RCC 7860 (cell line): ENCODE data around the gene C4B.
"Not testable (repeated sequence)": the region's sequence is repeated elsewhere in the genome, so short reads cannot be mapped to it uniquely, and the experiment has no call there.

Source experiments
- DNase-seq: peaks from one replicate; pipeline ENCODE4 v3.0.0-alpha.2; 2015; ENCODE audit warnings: low spot score
- FAIRE-seq: peaks from 2 replicates; lab custom pipeline; 2012; peaks lifted over from hg19 to GRCh38; lab: Jason Lieb, UNC

The C4B gene

DNA sequence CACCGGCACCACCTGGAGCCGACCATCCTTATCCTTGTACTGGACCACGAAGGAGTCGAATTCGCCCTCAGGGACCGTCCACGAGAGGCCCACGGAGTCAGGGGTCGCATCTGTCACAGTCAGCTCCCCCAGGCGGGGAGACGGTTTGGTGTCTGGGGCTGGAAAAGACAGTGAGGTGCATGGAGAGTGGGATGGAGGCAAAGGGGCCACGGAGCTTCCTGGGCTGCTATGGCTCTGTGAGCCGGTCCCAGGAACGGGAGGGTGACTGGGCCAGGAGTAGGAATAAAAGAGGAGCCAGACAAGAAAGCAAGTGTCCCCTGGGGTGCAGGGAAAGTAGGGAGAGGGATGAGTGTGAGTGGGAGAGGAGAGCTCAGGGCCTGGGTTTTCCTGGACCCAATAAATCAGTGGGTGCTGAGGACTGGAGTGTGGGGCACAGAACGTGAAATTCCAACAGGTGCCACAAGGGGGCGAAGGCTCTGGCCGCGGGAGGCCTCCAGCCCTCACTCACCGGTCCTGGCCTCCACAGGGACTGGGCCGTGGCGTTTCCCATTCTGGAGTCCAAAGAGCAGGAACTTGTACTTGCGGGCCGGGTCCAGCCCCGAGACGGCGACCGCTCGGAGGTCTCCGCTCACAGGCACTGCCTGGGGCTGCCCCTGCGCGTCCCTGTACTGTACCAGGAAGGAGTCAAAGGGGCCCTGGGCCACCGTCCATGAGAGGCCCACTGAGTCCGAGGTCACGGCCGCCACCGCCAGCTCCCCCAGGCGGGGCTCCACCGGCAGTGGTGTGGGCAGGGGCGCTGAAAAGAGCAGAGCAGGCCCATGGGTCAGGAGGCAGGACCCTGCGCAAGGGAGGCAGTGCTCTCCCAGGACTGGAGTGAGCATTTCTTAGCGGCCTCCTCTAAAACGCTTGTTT, 33.5 kb downstream of the C4B start:
- no peak for DNase-seq
- FAIRE-seq: no peak

DNA sequence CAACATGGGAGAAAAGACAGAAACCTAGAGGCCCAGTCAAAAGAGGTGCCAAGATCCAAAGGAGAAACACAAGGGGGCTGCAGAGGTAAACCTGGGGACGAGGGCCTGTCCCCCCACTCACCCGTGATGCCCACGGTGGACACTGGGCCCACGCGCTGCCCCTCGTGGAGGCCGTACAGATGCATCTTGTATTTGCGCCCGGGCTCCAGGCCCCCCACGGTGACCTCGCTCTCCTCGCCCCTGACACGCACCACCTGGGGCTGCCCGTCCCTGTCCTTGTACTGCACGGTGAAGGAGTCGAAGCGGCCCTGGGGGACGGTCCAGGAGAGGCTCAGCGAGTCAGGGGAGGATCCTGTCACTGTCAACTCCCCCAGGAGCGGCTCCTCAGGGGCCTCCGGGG, 34.6 kb downstream of the C4B start:
- not testable (repeated sequence) for DNase-seq, FAIRE-seq

DNA sequence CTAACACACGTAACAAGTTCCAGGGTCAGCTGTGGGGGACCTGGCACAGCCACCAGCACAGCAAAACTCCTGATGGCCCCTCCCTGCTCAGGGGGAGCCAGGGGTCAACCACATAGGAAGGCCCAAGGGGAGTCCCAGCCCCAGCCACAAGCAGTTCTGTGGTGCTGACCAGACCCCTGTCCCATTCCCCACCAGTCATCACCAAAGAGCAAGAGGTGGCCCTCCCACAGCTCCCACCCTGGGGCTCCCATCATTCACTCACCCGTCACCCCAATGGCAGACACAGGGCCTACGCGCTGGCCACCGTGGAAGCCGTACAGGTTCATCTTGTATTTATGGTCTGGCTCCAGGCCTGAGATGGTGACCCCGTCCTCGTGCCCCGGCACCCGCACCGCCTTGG, 35.1 kb downstream of the C4B start:
- not testable (repeated sequence) for DNase-seq, FAIRE-seq

DNA sequence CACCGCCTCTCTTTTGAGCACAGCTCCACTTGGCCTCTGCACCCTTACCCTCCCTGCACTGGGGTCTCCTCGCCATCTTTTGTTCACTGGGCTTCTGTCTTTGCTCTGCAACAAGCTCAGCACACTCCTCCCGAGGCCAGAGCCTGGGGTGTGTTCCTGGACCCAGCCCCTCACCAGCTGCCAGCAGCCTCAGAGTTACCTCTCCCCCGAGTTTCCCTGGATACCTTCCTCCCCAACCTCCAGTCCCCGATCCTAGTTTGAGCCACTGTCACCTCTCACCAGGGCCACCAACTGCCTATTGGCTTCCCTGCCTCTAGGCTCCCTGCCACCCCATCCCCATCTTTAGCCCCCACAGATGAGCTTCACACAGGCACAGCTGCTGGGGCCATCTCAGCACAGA, 36.0 kb downstream of the C4B start:
- no peak for DNase-seq
- no peak for FAIRE-seq

GRCh38 chr6:32052626-32053025, 38.0 kb downstream of the C4B start:
- not testable (repeated sequence) for FAIRE-seq

DNA sequence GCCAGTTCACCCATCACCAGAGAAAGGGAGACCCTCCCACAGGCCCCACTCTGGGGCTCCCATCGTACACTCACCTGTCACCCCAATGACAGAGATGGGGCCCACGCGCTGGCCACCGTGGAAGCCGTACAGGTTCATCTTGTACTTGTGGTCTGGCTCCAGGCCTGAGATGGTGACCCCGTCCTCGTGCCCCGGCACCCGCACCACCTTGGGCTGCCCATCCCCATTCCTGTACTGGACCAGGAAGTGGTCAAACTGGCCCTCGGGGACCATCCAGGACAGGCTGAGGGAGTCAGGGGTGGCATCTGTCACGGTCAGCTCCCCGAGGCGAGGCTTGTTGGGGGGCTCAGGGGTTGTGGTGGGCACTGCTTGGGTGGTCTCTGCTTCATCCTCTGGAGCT, 38.7 kb downstream of the C4B start:
- not testable (repeated sequence) for DNase-seq, FAIRE-seq

More at GRCh38 chr6:32052626-32053025, 38.0 kb downstream of the C4B start:
- DNase-seq: not testable (repeated sequence)

- not testable (repeated sequence) for DNase-seq
These were observed 41.2 kb downstream of the C4B start for GRCh38 chr6:32055756-32056155.

GRCh38 chr6:32056254-32056653, 41.7 kb downstream of the C4B start:
- FAIRE-seq: no peak
- no peak for DNase-seq

More at GRCh38 chr6:32055756-32056155, 41.2 kb downstream of the C4B start:
- not testable (repeated sequence) for FAIRE-seq

DNA sequence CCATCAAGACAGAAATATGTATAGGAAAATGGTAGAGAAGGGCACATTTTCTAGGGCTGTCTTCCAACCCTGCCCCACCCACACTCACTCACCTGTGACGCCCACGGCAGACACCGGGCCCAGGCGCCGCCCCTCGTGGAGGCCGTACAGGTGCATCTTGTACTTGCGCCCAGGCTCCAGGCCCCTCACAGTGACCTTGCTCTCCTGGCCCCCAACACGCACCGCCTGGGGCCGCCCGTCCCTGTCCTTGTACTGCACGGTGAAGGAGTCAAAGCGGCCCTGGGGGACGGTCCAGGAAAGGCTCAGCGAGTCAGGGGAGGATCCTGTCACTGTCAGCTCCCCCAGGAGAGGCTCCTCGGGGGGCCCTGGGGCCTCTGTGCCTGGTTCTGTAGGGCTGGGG, 43.4 kb downstream of the C4B start:
- DNase-seq (no peak), FAIRE-seq (no peak)

- FAIRE-seq: no peak
These were observed 43.9 kb downstream of the C4B start for GRCh38 chr6:32058511-32058963.

GRCh38 chr6:32060966-32061655, 46.5 kb downstream of the C4B start:
- FAIRE-seq (no peak), DNase-seq (no peak)

More at GRCh38 chr6:32058511-32058963, 43.9 kb downstream of the C4B start:
- DNase-seq: no peak

DNA sequence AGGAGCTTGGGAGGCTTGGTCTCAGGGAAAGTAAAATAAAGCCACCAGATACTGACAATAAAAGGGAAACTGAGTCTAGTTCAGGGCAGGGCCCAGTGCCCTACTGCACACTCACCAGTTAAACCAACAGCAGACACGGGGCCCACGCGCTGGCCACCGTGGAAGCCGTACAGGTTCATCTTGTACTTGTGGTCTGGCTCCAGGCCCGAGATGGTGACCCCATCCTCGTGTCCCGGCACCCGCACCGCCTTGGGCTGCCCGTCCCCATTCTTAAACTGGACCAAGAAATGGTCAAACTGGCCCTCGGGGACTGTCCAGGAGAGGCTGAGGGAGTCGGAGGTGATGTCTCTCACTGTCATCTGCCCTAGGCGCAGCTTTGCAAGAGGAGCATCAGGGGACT, 50.1 kb downstream of the C4B start:
- no peak for DNase-seq
- no peak for FAIRE-seq

DNA sequence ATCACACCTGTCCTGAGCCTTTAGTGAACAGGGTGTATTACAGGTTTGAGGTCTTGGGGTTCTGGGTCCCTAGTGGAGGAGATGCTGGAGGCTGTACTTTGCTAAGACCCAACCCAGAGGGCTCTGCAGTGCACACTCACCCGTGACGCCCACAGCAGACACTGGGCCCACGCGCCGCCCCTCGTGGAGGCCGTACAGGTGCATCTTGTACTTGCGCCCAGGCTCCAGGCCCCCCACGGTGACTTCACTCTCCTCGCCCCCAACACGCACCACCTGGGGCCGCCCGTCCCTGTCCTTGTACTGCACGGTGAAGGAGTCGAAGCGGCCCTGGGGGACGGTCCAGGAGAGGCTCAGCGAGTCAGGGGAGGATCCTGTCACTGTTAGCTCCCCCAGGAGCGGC, 52.9 kb downstream of the C4B start:
- not testable (repeated sequence) for FAIRE-seq, DNase-seq

DNA sequence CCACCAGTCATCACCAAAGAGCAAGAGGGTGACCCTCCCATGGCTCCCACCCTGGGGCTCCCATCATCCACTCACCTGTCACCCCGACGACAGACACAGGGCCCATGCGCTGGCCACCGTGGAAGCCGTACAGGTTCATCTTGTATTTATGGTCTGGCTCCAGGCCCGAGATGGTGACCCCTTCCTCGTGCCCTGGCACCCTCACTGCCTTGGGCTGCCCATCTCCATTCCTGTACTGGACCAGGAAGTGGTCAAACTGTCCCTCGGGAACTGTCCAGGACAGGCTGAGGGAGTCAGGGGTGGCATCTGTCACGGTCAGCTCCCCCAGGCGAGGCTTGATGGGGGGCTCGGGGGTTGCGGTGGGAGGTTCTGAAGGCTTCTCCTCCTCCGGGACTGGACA, 53.7 kb downstream of the C4B start:
- not testable (repeated sequence) for DNase-seq, FAIRE-seq

- DNase-seq: no peak
- no peak for FAIRE-seq
These were observed 54.3 kb downstream of the C4B start for GRCh38 chr6:32068867-32069266.

GRCh38 chr6:32069460-32069859, 54.9 kb downstream of the C4B start:
- DNase-seq (no peak), FAIRE-seq (no peak)

DNA sequence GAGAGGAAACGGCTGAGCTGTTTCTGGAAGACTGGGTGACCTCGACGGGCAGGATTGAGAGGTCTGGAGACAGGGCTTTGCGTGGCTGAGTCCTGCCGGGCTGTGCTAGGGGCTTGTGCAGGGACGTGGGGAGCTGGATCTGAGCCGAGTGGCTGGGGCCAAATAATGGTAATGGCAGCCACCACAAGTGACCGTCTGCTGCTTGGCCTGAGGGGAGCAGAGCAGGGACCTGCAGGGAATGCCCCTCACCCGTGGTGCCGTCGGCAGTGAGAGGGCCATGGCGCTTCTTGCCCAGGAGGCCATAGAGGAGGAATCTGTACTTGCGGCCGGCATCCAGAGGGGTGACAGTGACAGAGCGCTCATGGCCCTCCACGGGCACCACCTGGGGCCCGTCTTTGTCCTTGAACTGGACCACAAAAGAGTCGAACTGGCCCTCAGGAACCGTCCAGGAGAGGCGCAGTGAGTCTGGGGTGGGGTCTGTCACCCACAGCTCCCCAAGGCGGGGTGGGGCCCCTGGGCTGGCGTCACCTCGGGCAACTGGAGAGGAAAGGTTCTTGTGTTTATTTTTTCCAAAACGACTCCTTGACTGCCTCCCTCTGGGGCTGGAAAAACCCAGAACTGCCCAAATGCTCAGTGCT, 55.4 kb downstream of the C4B start:
- no peak for FAIRE-seq

GRCh38 chr6:32070814-32071543, 56.4 kb downstream of the C4B start:
- DNase-seq (no peak), FAIRE-seq (no peak)

More for the DNA sequence above, 55.4 kb downstream of the C4B start:
- no peak for DNase-seq

GRCh38 chr6:32073101-32073500, 58.5 kb downstream of the C4B start:
- FAIRE-seq (no peak), DNase-seq (no peak)

GRCh38 chr6:32073613-32074012, 59.0 kb downstream of the C4B start:
- FAIRE-seq (no peak), DNase-seq (no peak)
